Smooth muscle cell (in vitro differentiated cells): ENCODE data around the gene SMC5. TPM values are rescaled to one million over a fixed set of nuclear protein-coding genes. Genes with fewer than 3 reads are reported as not detected.

Experiments
- DNase-seq: peaks from one replicate; lab custom pipeline; 2025; ENCODE audit not compliant: unreplicated experiment; lab: John Stamatoyannopoulos, UW
- H2AFZ ChIP-seq: fragments of 200-600 bp; sonication (generic); 2 replicates; pipeline ENCODE4 v1.6.0; 2016; ENCODE audit warnings: antibody characterized with exemption, low read depth, mild to moderate bottlenecking
- H3F3A ChIP-seq: fragments of 200-600 bp; sonication (generic); 2 replicates; pipeline ENCODE4 v1.6.0; 2017; ENCODE audit warnings: antibody characterized with exemption, low read depth
- H3K27ac ChIP-seq: fragments of 200-600 bp; sonication (generic); 2 replicates; pipeline ENCODE4 v1.5.1; 2016; ENCODE audit warnings: low read depth, mild to moderate bottlenecking
- H3K27me3 ChIP-seq: fragments of 200-600 bp; sonication (generic); 2 replicates; pipeline ENCODE4 v1.6.1; 2016; ENCODE audit warnings: low read depth, mild to moderate bottlenecking
- H3K36me3 ChIP-seq: fragments of 200-600 bp; sonication (generic); 2 replicates; pipeline ENCODE4 v1.5.1; 2016; ENCODE audit warnings: low read depth
- H3K4me1 ChIP-seq: fragments of 200-600 bp; sonication (generic); 2 replicates; pipeline ENCODE4 v1.5.1; 2016; ENCODE audit warnings: low read depth
- H3K4me2 ChIP-seq: fragments of 200-600 bp; sonication (generic); 2 replicates; pipeline ENCODE4 v1.6.0; 2016; ENCODE audit warnings: mild to moderate bottlenecking
- H3K4me3 ChIP-seq: fragments of 200-600 bp; sonication (generic); 2 replicates; pipeline ENCODE4 v1.5.1; 2016; ENCODE audit warnings: mild to moderate bottlenecking
- H3K79me2 ChIP-seq: fragments of 200-600 bp; sonication (generic); 2 replicates; pipeline ENCODE4 v1.6.0; 2016; ENCODE audit warnings: low read depth, mild to moderate bottlenecking
- H3K9ac ChIP-seq: fragments of 200-600 bp; sonication (generic); 2 replicates; pipeline ENCODE4 v1.6.0; 2016; ENCODE audit warnings: low read depth
- H3K9me3 ChIP-seq: fragments of 200-600 bp; sonication (generic); replicated peaks from 2 replicates; pipeline ENCODE4 v1.5.1; 2016; ENCODE audit warnings: low read depth
- H4K20me1 ChIP-seq: fragments of 200-600 bp; sonication (generic); 2 replicates; pipeline ENCODE4 v1.6.0; 2016; ENCODE audit warnings: low read depth
- WGBS: methylation state at CpG from one replicate; pipeline ENCODE4 v1.1.7; 2016; ENCODE audit warnings: low lambda C conversion rate; 5-methylcytosine and 5-hydroxymethylcytosine counted together
- polyA plus RNA-seq: library from polyadenylated mRNA; unstranded; fragments of >200 nt; fragmentation: Nextera tagmentation; extraction: Ambion mirVana; gene quantifications from 2 replicates; pipeline ENCODE4 v1.2.1, GENCODE V29; 2016
- total RNA-seq: library from RNA; depleted of rRNA; stranded (reverse); fragments of >200 nt; gene quantifications from 2 replicates; pipeline ENCODE4 v1.2.3, GENCODE V29; 2014
- TF ChIP-seq, protein P1 (sequence below): fragments of 200-600 bp; sonication (generic); IDR thresholded peaks from 2 replicates; pipeline ENCODE4 v1.5.1; 2017; ENCODE audit warnings: borderline replicate concordance, mild to moderate bottlenecking, antibody characterized with exemption; ENCODE audit not compliant: insufficient read depth, poor library complexity, severe bottlenecking

Gene SMC5
- total RNA-seq (81.4 and 95.2 TPM in 2 replicates), polyA plus RNA-seq (31.2 and 36.1 TPM in 2 replicates)

DNA sequence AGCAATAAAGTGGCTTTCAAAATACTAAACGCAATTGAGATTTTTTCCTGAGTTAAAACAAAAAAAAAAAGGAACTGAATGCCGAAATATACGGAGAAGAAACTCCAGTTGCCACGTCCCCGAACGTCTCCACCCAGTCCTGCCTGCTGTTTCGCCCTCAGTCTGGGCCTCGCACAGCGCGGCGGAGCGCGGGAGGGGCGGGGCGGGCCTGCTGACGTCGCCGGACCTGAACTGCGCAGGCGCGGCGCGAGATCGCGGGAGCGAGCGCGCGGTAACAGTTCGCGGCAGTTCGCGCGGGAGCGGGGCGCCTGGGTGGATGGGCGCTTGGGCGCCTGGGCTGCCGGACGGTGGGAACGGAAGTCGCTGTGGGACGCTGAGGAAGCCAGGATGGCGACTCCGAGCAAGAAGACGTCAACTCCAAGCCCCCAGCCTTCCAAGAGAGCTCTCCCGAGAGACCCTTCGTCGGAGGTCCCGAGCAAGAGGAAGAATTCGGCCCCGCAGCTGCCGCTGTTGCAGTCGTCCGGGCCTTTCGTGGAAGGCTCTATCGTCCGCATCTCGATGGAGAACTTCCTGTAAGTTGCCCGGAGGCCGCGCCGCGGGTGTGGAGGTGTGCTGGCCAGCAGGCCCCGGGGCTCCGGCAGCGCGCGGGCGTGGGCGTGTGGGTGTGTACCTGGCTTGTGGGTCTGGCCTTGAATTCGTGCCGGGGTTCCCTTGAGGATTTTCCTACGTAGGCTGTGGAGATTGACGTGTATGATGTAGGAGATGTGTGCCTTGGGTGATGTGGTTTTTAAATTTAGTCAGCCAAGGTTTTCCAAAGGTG, at the start of gene SMC5:
SMC5 (plus strand) TSS at position 287 of the 820 bp plus-strand sequence; CDS start at position 388, 101 bp downstream.
- no peaks in the 10 kb centered on the region for H3K27me3 ChIP-seq
- H3K4me1 ChIP-seq: peaks cover 62% of the 10 kb centered on the region
- H2AFZ ChIP-seq: peak within 1 kb of the TSS; percentile 56

DNA sequence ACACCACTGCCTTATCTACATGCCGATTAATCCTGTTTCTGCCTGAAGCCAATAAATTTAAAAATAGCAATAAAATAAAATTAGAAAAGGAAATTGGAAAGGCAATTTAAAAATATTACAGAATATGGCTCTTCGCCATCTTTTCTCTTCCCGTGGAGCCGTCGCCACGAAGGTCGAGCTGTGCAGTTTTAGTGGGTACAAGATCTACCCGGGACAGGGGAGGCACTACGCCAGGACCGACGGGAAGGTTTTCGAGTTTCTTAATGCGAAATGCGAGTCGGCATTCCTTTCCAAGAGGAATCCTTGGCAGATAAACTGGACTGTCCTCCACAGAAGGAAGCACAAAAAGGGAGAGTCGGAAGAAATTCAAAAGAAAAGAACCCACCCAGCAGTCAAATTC, 41.7 kb upstream of the SMC5 start:
- no peak for DNase-seq
- TF ChIP-seq, protein P1, sequence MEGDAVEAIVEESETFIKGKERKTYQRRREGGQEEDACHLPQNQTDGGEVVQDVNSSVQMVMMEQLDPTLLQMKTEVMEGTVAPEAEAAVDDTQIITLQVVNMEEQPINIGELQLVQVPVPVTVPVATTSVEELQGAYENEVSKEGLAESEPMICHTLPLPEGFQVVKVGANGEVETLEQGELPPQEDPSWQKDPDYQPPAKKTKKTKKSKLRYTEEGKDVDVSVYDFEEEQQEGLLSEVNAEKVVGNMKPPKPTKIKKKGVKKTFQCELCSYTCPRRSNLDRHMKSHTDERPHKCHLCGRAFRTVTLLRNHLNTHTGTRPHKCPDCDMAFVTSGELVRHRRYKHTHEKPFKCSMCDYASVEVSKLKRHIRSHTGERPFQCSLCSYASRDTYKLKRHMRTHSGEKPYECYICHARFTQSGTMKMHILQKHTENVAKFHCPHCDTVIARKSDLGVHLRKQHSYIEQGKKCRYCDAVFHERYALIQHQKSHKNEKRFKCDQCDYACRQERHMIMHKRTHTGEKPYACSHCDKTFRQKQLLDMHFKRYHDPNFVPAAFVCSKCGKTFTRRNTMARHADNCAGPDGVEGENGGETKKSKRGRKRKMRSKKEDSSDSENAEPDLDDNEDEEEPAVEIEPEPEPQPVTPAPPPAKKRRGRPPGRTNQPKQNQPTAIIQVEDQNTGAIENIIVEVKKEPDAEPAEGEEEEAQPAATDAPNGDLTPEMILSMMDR: no peak
- peaks cover 9% of the 10 kb centered on the region for H3K4me1 ChIP-seq
- H3K9me3 ChIP-seq: no peaks in the 10 kb centered on the region
- no peak overlapping the region for H3K27ac ChIP-seq
- WGBS: 95% methylated on average over 16 of the region's 16 CpGs
- H3F3A ChIP-seq: peaks cover 8% of the 10 kb centered on the region
- H3K79me2 ChIP-seq: peaks cover 28% of the 10 kb centered on the region
- H3K4me2 ChIP-seq: no peak overlapping the region
- no peaks in the 10 kb centered on the region for H3K27me3 ChIP-seq
- H3K36me3 ChIP-seq: peaks cover 30% of the 10 kb centered on the region
- no peak overlapping the region for H3K4me3 ChIP-seq
- no peaks in the 10 kb centered on the region for H4K20me1 ChIP-seq
- no peak overlapping the region for H3K9ac ChIP-seq
- no peak overlapping the region for H2AFZ ChIP-seq

More for the DNA sequence above, at the start of gene SMC5:
- Histone ChIP-seq H3K4me3 (peak within 1 kb of the TSS; percentile 91), H3K9me3 (no peaks in the 10 kb centered on the region), H3K79me2 (peaks cover 90% of the 10 kb centered on the region), H3K27ac (peak within 1 kb of the TSS; percentile 100), H3K4me2 (peak within 1 kb of the TSS; percentile 89), H4K20me1 (peaks cover 49% of the 10 kb centered on the region), H3K9ac (peak within 1 kb of the TSS; percentile 99), H3F3A (peaks cover 6% of the 10 kb centered on the region), H3K36me3 (no peaks in the 10 kb centered on the region)
- TF ChIP-seq, protein P1: no peak
- under 1% methylated on average over 75 of the region's 75 CpGs for WGBS
- peak; percentile 77 for DNase-seq

DNA sequence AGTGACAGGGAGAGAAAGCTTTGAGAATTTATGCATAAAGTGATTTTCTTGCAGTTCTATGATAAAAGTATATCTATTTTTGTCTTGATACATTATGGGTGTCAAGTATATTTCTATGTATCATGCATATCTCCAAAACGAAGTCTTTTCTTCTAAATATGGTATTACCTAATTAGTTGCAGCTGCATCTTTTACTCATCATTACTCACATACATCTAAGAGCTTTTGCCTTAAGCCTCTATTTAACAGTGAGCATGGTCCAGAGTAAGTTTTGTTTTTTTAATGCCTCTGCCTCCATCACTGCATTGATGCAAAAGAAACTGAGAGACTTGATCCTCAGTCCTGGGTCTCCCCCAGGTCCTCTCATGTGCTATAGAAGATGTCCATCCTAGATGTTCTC, 40.0 kb upstream of the SMC5 start:
- 19% methylated on average over 1 of the region's 1 CpG for WGBS
- no peaks in the 10 kb centered on the region for H4K20me1 ChIP-seq
- peaks cover 8% of the 10 kb centered on the region for H3F3A ChIP-seq

More for the DNA sequence above, 40.0 kb upstream of the SMC5 start:
- Histone ChIP-seq H3K27ac (peak overlapping the region; percentile 71), H3K79me2 (peaks cover 35% of the 10 kb centered on the region), H3K9ac (no peak overlapping the region), H3K4me2 (peak overlapping the region; percentile 58), H3K27me3 (no peaks in the 10 kb centered on the region), H3K4me3 (no peak overlapping the region), H3K9me3 (no peaks in the 10 kb centered on the region), H2AFZ (no peak overlapping the region), H3K4me1 (peaks cover 9% of the 10 kb centered on the region), H3K36me3 (peaks cover 18% of the 10 kb centered on the region)
- no peak for DNase-seq
- TF ChIP-seq, protein P1: no peak
